GM12878 (cell line): ENCODE data around the gene PPP1R26. TPM values are rescaled to one million over a fixed set of nuclear protein-coding genes. Genes with fewer than 3 reads are reported as not detected.

Experiments
- ATAC-seq: fragments of 200-7000 bp; cut with Tn5 transposase; 3 replicates; pipeline ENCODE4 v1.9.1; 2020; ENCODE audit warnings: mild to moderate bottlenecking, moderate library complexity
- BruUV-seq: library from RNA; stranded (reverse); fragments of 400-500 nt; replicated peaks from 2 replicates; lab custom pipeline; 2021; lab: Mats Ljungman, UMichigan
- CTCF ChIA-PET: fragments of 300-600 bp; sonication (Branson Sonifier 250); formaldehyde crosslinking; extraction: SDS; loops from one replicate; lab custom pipeline; 2021; ENCODE audit warnings: inconsistent platforms; lab: Yijun Ruan, JAX
- POLR2A ChIA-PET: fragments of 350-600 bp; formaldehyde crosslinking; extraction: SDS; loops from one replicate; lab custom pipeline; 2021; ENCODE audit warnings: inconsistent platforms; lab: Charles Lee
- RAD21 ChIA-PET: fragments of 300-600 bp; sonication (Branson Sonifier 250); formaldehyde crosslinking; loops from one replicate; lab custom pipeline; 2023; ENCODE audit warnings: antibody characterized with exemption; ENCODE audit not compliant: unreplicated experiment; lab: Charles Lee
- SMC1A ChIA-PET: fragments of 300-600 bp; sonication (Branson Sonifier 250); formaldehyde crosslinking; loops from one replicate; lab custom pipeline; 2023; ENCODE audit not compliant: unreplicated experiment, uncharacterized antibody; lab: Charles Lee
- DNase-seq: peaks from one replicate; pipeline ENCODE4 v3.0.0-alpha.2; 2011; ENCODE audit warnings: low read depth, low spot score
- FAIRE-seq: peaks from 3 replicates; lab custom pipeline; 2011; peaks lifted over from hg19 to GRCh38; lab: Jason Lieb, UNC
- H2AFZ ChIP-seq: 2 replicates; pipeline ENCODE4 v1.6.0; 2011; ENCODE audit warnings: low read depth, low read length, control low read depth; ENCODE audit not compliant: control insufficient read depth
- H3K27ac ChIP-seq: 2 replicates; pipeline ENCODE4 v1.5.1; 2011; ENCODE audit warnings: control low read depth; ENCODE audit not compliant: control insufficient read depth, insufficient read depth
- H3K27me3 ChIP-seq, 2 experiments: replicated peaks in 1 of 2; 2 replicates each; pipeline versions ENCODE4 v1.6.0 to v1.6.1; 2011; ENCODE audit warnings: low read length in 1 of 2; ENCODE audit not compliant: control insufficient read depth in 2 of 2, insufficient read depth in 2 of 2
- H3K36me3 ChIP-seq, 2 experiments: 2 replicates each; pipeline ENCODE4 v1.5.1; 2011; ENCODE audit warnings: low read length in 1 of 2; ENCODE audit not compliant: control insufficient read depth in 2 of 2, insufficient read depth in 2 of 2
- H3K4me1 ChIP-seq: 2 replicates; pipeline ENCODE4 v1.6.1; 2011; ENCODE audit warnings: mild to moderate bottlenecking, low read length, moderate library complexity, mixed read lengths; ENCODE audit not compliant: control insufficient read depth, insufficient read depth
- H3K4me2 ChIP-seq: 2 replicates; pipeline ENCODE4 v1.6.0; 2011; ENCODE audit warnings: control low read depth; ENCODE audit not compliant: control insufficient read depth, insufficient read depth
- H3K4me3 ChIP-seq: fragments of 200-600 bp; sonication (generic); 2 replicates; pipeline ENCODE4 v1.5.1; 2016
- H3K79me2 ChIP-seq: 2 replicates; pipeline ENCODE4 v1.6.0; 2011; ENCODE audit warnings: low read length; ENCODE audit not compliant: control insufficient read depth, insufficient read depth
- H3K9ac ChIP-seq: 2 replicates; pipeline ENCODE4 v1.8.0; 2011; ENCODE audit warnings: low read length, control low read depth, mixed read lengths; ENCODE audit not compliant: control insufficient read depth, insufficient read depth
- H3K9me3 ChIP-seq: replicated peaks from 3 replicates; pipeline ENCODE4 v1.5.1; 2011; ENCODE audit warnings: mild to moderate bottlenecking, low read length; ENCODE audit not compliant: control insufficient read depth, insufficient read depth
- H4K20me1 ChIP-seq: 2 replicates; pipeline ENCODE4 v1.6.0; 2011; ENCODE audit not compliant: control insufficient read depth, insufficient read depth
- GABPA ChIP-seq: IDR thresholded peaks from 2 replicates; pipeline ENCODE4 v1.6.1; 2014; ENCODE audit warnings: antibody characterized with exemption, low read depth, mild to moderate bottlenecking, inconsistent platforms
- TBL1XR1 ChIP-seq: IDR thresholded peaks from 2 replicates; pipeline ENCODE4 v1.6.1; 2012; ENCODE audit warnings: low read depth, low read length, improper control_type of control experiment
- WGBS: methylation state at CpG from one replicate; pipeline ENCODE4 v1.1.6; 2016; ENCODE audit warnings: low lambda C conversion rate; ENCODE audit not compliant: insufficient replicate concordance, insufficient coverage; ENCODE audit errors: missing lambda C conversion rate; 5-methylcytosine and 5-hydroxymethylcytosine counted together
- in situ Hi-C: fragments of 300-500 bp; cut with MboI; formaldehyde crosslinking; loops from 9 replicates; pipeline ENCODE4 v1.14.3; 2018; ENCODE audit warnings: mixed read lengths
- intact Hi-C: fragments of 100-400 bp; cut with micrococcal nuclease; formaldehyde crosslinking; loops from one replicate; pipeline ENCODE4 v1.14.2; 2022; ENCODE audit not compliant: unreplicated experiment
- polyA plus RNA-seq, 11 experiments: library from polyadenylated mRNA; depleted of rRNA in 4 of 11; unstranded in 6 of 11; stranded (reverse) in 5 of 11; fragments of >200 nt; fragmentation: Nextera tagmentation in 4 of 11; fragmentation: Illumina TruSeq in 1 of 11; extraction: Ambion mirVana in 4 of 11; extraction: Trizol in 1 of 11; gene quantifications; 1 replicate in 1 of 11; 2 replicates in 10 of 11; pipeline versions ENCODE4 v1.2.1 to v1.2.3, GENCODE V29; 2011 to 2016; ENCODE audit warnings: inconsistent platforms in 2 of 11, missing spikeins in 2 of 11, low read depth in 1 of 11
- total RNA-seq, 4 experiments: library from RNA; depleted of rRNA in 3 of 4; stranded (reverse); fragments of >200 nt in 3 of 4; fragmentation: Illumina TruSeq in 1 of 4; extraction: Trizol in 1 of 4; gene quantifications; 2 replicates each; pipeline versions ENCODE4 v1.2.1 to v1.2.3, GENCODE V29; 2013 to 2021
- TF ChIP-seq, protein P1 (sequence below): IDR thresholded peaks from 2 replicates; pipeline ENCODE4 v1.6.1; 2011; ENCODE audit warnings: borderline replicate concordance, low read depth, mild to moderate bottlenecking, moderate library complexity, low read length; ENCODE audit not compliant: insufficient read depth, poor library complexity, severe bottlenecking
- TF ChIP-seq, protein P2 (sequence below): fragments of 450-650 bp; IDR thresholded peaks from 2 replicates; pipeline ENCODE4 v1.6.1; 2017; ENCODE audit warnings: low read depth, mild to moderate bottlenecking, moderate library complexity

The PPP1R26 gene
- total and polyA plus RNA-seq, 10 of the 15 experiments (the other 5 are each of a cell fraction or from before 2014, with no cell fraction given), result 0.02 to 1.9 (median 0.18) TPM

DNA sequence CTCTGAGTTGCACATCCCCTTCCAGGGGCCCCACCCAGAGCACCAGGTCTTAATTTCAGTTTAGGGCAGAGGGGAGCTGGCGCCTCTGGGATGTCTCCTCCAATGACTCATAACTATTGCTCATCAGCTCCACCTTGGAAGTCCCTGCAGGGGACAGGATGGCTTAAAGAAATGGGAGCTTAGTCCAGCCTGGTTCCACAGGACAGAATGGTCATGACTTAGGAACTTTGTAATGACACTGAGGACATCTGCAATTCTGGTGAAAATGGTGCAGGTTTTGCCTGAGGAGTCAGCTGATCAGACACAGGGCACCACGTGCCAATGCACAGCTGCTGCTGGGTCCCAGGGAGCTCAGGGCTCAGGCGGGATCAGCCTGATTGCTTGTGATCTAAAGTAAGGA lies 16.4 kb upstream of the PPP1R26 start:
- Histone ChIP-seq H3K36me3 (no peaks in the 10 kb centered on the region; a peak in 1 of 4 replicates), H2AFZ (no peak overlapping the region), H3K4me1 (no peaks in the 10 kb centered on the region), H3K4me3 (no peak overlapping the region), H3K4me2 (no peak overlapping the region), H3K27me3 (no peaks in the 10 kb centered on the region; a peak in 2 of 4 replicates), H3K79me2 (no peaks in the 10 kb centered on the region), H3K9ac (no peak overlapping the region), H3K27ac (no peak overlapping the region), H3K9me3 (no peaks in the 10 kb centered on the region), H4K20me1 (no peaks in the 10 kb centered on the region)
- ChIA-PET SMC1A (no interaction called here), CTCF (no interaction called here), RAD21 (no interaction called here), POLR2A (no interaction called here)
- TF ChIP-seq GABPA (no peak), TBL1XR1 (no peak)
- intact Hi-C loops, result no loop called here
- FAIRE-seq (no peak), ATAC-seq (no peak), DNase-seq (no peak)
- BruUV-seq, result no TSS peak
- WGBS, result 28% methylated on average over 3 of the region's 3 CpGs
- in situ Hi-C loops, result no loop called here

DNA sequence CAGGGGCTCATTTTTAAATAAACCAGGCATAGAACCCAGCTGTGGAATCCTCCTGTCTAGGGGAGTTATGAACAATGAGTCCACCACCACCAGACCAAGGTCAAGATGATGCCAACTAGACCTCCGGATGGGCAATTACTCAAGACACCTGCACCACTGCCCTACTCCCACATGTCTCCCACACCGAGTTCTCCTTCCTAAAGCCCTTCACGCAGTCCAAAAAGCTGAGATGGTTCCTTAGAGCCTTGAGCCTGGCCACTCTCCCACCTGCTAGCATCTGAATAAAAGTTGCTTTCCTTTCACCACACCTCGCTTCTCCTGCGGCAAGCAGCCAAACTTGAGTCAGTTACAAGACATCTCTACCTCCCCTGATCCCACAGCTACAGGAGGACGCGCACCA lies 15.4 kb upstream of the PPP1R26 start:
- Histone ChIP-seq H3K4me2 (no peak overlapping the region), H3K4me3 (no peak overlapping the region)
- TF ChIP-seq, protein P1, sequence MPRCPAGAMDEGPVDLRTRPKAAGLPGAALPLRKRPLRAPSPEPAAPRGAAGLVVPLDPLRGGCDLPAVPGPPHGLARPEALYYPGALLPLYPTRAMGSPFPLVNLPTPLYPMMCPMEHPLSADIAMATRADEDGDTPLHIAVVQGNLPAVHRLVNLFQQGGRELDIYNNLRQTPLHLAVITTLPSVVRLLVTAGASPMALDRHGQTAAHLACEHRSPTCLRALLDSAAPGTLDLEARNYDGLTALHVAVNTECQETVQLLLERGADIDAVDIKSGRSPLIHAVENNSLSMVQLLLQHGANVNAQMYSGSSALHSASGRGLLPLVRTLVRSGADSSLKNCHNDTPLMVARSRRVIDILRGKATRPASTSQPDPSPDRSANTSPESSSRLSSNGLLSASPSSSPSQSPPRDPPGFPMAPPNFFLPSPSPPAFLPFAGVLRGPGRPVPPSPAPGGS, result no peak
- TF ChIP-seq, protein P2, sequence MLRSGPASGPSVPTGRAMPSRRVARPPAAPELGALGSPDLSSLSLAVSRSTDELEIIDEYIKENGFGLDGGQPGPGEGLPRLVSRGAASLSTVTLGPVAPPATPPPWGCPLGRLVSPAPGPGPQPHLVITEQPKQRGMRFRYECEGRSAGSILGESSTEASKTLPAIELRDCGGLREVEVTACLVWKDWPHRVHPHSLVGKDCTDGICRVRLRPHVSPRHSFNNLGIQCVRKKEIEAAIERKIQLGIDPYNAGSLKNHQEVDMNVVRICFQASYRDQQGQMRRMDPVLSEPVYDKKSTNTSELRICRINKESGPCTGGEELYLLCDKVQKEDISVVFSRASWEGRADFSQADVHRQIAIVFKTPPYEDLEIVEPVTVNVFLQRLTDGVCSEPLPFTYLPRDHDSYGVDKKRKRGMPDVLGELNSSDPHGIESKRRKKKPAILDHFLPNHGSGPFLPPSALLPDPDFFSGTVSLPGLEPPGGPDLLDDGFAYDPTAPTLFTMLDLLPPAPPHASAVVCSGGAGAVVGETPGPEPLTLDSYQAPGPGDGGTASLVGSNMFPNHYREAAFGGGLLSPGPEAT, result no peak
- TF ChIP-seq, all 136 proteins: peak for 0
- ChIA-PET SMC1A (no interaction called here), CTCF (no interaction called here), RAD21 (no interaction called here), POLR2A (no interaction called here)
- no peaks in the 10 kb centered on the region for H3K79me2 ChIP-seq
- H3K27me3 ChIP-seq, result no peaks in the 10 kb centered on the region; a peak in 2 of 4 replicates
- 38% methylated on average over 7 of the region's 7 CpGs for WGBS
- H3K4me1 ChIP-seq, result no peaks in the 10 kb centered on the region
- ATAC-seq, result no peak
- H4K20me1 ChIP-seq, result no peaks in the 10 kb centered on the region
- no peak overlapping the region for H2AFZ ChIP-seq
- DNase-seq, result no peak
- FAIRE-seq, result no peak
- no peak overlapping the region for H3K27ac ChIP-seq
- no peaks in the 10 kb centered on the region for H3K9me3 ChIP-seq
- intact Hi-C loops, result no loop called here
- BruUV-seq, result no TSS peak
- in situ Hi-C loops, result no loop called here
- H3K9ac ChIP-seq, result no peak overlapping the region
- H3K36me3 ChIP-seq, result no peaks in the 10 kb centered on the region; a peak in 1 of 4 replicates
